Fibroblast of upper back skin (primary cell): ENCODE measurements around the gene PNPLA7.
"Not testable (repeated sequence)": the region's sequence is repeated elsewhere in the genome, so short reads cannot be mapped to it uniquely, and the experiment has no call there.

ENCODE experiments used
- DNase-seq: peaks from one replicate; pipeline ENCODE4 v3.0.0-alpha.2; 2013

Gene PNPLA7

DNA sequence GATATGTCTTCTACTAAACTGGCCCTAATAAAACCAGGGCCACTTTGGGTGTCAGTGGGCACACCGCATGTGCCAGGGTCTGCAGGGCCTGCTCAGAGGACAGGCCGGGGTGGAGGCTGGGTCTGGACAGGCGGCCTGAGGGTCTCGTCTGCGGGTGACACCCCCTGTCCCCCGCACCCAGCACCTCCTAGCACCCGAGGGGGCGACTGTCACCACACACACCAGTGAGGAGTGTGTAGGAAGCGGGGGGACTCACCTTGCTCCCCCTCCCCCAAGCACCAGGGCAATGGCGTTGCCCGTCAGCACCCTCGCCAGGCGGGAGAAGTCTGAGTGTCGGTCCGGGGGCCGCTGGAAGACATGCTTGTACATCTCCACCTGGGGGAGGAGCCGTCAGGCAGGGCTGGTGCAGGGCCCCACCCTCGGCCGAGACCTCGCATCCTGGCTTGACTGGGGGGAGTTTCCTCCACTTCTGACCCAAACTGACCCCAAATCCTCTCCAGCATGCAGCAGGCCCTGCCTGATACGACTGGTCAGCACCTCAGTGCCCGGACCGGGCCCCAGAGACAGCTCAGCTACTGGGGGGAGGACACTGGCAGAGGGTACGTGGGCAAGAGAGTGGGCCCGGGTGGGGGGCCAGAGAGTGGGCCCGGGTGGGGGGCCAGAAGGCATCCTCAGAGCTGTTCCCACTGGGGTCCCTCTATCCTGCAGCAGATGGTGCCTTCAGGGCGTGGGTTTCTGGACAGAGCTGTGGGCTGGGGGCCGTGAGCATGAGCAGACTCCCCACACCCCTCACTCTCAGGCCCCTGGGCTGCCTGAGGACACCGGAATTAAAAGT is 72.2 kb downstream of the PNPLA7 start:
- no peak for DNase-seq

DNA sequence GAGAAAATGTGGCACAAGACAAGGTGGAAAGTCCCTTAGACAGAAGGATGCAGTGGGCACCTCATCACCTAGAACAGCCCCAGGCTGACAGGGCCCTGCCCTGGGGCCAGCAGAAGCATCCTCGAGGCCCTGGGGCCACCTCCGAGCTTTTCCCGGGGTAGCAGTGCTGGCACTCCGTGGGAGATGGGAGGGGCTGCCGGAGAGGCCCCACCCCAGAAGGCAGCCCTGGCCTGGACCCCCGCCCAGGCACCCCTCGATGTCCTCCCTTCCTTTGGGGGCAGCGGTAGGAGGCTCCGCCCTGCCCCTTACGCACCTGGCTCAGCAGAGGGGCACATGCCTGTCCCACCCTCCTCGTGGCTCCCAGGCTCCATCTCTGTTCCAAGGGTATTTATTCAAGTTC is 73.3 kb downstream of the PNPLA7 start:
- no peak for DNase-seq

DNA sequence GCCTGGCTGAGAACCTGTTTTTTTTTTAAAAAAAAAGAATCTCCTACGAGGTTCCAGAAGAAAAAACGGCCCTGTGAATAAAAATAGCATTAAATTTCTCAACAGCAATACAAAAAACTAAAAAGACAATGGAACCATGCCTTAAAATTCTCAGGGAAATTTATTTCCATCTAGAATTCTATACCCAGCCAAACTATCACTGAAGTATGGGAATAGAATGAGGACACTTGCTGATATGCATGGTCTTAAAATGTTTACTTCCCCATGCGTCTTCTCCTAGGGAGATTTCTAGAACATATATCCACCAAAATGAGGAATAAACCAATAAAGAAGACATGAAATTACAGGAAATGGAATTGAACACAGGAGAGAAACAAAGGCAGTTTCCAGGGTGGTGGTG is 74.5 kb downstream of the PNPLA7 start:
- no peak for DNase-seq

DNA sequence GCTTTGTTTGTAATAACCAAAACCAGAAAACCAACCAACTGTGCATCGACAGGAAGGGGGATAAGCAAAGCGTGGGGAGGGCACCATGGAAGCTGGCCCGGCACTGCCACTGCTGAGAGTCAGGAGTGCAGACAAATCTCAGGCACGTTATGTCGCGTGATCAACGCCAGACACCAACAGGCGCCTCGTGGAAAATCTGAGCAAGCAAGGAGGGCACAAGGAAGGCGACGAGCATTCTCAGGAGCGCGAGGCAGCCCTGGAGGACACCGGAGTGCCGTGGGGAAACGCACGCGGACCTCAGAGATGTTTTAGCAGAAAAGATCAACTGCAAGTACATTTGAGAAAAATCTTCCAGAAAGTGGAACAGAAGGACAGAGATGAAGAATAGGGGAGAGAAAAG is 75.9 kb downstream of the PNPLA7 start:
- no peak for DNase-seq

DNA sequence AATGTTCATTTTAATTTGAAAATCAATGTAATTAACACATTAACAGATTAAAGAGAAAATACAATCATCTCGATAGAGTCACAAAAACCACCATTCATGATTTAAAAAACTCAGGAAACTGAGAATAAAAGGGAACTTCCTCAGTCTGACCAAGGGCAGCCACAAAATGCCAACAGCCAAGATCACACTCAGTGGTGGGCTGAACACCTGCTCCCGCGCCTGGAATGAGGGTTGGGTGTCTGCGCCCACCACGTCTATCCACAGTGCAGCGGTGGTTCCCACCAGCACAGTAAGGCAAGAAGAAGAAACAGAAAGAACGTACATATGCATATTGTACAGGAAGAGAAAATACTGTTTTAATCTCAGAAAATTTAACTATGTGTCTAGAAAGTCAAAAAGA is 79.4 kb downstream of the PNPLA7 start:
- DNase-seq: no peak

DNA sequence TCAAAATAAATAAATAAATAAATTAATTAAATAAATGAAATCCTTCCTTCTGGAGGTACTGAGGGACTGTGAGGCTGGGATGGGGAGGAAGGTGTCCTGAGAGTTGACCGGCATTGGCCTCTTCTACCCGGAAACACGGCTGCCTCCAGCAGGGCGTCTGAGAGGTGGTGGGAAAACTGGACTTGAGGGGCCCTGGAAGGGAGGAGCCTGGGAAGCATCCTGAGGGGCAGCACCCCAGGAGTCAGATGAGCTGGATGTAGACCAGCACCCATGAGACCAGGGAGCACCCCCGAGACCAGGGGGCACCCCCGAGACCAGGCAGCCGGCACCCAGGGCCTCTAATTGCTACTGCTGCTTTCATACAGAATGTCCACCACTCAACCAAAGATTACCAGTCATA is 82.3 kb downstream of the PNPLA7 start:
- DNase-seq: no peak

DNA sequence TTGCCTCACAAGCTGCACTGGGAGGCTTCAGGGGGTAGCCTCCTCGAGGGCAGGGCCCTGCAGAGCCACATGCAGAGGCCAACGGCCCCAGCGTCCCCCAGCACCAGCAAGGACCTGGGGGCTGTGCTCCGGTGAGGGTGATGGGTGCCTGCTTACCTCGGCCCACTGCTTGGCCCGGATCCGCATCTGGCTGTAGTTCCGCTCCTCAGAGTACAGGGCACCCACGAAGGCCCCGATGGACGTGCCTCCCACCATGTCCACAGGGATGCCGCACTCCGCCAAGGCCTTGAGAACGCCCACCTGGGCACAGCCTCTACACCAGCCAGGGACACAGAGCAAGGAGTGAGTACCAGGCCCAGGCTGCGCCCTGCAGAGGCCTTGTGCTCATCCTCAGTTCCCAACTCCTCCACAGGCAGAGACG is 83.0 kb downstream of the PNPLA7 start:
- DNase-seq: no peak

DNA sequence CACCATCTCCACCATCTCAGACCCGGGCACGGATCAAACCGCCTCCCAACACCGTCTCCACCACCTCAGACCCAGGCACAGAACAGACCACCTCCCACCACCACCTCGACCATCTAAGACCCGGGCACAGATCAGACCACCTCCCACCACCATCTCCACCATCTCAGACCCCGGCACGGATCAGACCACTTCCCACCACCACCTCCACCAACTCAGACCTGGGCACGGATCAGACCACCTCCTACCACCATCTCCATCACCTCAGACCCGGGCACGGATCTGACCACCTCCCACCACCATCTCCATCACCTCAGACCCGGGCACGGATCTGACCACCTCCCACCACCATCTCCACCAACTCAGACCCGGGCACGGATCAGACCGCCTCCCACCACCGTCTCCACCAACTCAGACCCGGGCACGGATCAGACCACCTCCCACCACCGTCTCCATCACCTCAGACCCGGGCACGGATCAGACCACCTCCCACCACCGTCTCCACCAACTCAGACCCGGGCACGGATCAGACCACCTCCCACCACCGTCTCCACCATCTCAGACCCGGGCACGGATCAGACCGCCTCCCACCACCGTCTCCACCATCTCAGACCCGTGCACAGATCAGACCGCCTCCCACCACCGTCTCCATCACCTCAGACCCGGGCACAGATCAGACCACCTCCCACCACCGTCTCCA is 83.7 kb downstream of the PNPLA7 start:
- not testable (repeated sequence) for DNase-seq

DNA sequence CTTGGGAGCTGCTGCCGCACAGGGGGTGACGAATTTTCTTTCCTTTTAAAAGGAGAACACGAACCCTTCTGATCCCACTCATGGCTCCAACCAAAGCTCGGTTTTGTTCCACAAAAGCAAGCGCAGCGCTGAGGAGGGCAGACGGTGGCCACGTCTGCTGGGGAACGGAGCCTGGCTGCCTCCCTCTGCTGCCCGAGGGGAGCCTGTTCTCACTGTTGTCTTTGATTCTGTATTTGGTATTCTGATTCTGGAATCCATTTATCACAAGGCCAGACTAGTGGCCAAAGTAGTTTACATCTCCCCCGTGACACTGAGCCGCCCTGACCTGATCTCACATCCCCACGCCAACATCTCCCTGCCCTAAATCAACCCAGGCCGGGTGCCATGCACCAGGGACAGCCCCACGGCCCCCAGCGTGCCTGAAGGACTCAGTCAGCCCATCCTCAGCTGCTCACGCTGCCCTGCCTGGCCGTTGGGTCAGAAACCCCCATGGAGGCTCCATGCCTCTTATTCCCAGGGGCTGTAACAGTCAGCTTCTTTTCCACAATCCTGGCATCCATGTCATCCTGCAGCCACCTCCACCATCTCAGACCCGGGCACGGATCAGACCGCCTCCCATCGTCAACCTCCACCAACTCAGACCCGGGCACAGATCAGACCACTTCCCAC is 84.3 kb downstream of the PNPLA7 start:
- DNase-seq: no peak

DNA sequence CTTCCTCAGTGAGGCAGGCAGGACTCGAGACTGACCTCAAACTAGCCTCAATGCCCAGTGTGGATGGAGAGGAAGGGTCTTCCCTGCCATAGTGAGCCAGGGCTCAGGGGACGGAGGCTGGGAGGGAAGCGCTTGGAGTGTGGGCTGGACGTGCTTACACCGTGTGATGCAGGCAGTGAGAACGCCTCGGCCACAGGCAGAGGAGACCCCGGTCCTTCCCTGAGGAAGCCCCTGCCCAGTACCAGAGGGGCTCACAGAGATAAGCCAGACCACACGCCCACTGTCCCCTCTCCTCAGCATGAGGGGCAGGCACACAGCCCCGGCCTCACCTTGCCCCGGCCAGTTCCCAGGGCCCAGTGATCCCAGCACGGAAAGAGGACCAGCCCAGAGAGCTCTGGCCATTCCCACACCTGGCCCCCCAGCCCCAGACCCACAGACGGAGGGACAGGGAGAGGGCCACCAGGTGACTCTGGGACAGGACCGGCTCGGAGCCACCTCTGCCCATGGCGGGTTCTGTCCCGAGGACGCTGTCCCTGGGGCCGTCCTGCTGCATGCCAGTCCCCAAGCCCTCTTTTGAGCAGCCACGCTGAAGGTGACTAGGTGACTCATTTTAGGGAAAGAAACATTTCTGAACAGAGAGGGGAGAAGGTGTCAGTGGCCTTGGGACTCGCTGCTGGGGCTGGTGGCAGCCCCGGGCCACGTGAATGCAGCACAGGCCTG is 85.0 kb downstream of the PNPLA7 start:
- DNase-seq: no peak

DNA sequence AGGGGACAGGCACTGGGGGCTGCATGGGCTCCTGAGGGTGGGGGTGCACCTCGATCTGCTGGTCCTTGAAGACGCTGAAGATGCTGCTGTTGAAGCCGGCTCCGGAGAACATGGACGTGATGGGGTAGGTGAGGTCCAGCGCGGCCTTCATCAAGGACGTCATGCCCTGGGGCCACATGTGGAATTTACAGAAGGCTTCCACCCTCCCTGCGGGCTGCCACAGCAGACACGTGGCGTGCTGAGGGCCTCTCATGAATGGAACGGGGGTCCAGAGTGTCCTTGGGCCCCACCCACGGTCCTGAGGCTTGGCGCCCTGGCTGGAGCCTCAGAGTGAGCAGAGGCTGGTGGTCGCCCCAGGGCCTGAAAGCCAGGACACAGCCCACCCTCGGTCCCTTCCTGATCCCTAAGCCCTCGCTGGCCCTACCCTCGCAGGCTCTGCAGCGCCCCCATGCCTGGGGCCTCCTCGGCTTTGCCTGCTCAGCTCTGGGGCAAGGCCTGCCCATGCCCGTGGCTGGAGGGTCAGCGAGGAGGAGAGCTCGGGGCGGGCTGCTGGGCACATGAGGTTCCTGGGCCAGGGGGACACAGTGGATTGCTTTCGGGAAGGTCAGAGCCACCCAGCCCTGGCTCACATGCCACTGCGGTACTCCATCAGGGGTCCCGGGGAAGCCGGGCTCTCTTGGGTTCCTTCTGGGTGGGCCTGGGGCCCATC is 85.8 kb downstream of the PNPLA7 start:
- no peak for DNase-seq

DNA sequence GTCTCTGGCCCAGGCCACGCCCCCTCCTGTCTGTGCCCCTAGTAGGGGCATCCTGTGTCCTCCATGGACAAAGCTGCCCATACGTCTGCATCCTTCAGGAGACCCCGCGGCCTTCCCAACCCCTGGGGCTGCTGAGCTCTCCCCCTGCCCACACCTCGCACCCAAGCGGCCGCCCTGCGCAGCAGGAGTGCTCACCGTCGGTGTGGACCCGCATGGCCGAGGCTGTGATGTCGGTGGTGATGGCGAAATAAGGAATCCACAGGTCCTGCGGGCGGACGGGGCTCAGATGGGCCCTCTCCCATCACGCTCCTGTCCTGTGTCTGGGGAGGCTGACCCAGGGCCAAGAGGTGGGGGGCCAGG is 86.3 kb downstream of the PNPLA7 start:
- no peak for DNase-seq

DNA sequence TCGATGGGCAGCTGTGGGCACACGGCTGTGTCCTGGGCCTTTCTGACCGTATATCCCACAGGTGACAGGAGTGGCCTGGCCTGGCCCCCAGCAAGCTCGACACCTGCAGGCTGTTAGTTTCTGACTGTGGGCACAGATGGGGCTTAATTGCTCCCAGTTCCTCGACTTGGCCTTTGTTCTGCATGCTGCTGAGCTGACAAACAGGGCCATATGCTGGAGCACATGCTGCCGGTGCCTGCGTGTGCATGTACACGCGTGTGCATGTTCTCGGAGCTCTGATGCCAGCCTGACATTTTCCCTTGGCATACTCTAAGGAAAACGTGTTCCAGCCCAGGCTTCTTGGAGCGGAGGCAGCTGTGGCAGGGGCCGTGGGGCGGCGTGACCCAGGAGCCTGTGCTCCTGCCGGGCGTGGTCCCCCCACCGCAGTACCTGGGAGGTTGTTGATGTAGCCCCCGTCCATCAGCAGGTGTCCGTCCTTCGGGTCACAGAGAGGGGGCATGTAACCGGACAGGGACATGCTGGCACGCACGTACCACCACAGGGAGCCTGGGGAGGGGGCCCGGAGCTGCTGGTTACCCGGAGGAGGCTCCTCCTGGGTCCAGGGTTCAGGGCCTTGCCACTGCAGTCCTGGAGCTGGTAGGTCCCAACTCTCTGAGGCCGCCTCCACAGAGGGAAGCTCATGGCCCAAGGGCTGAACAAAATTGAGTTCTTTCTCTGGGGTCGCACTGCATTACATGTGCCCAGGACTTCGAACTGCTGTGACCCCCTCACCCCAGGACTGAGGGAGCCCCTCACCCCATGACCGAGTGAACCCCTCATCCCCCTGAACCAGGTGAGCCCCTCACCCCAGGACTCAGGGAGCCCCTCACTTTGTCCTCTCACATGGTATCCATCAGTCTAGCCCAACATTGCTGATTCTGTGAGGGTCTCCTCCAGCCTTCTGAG is 86.9 kb downstream of the PNPLA7 start:
- DNase-seq: no peak

DNA sequence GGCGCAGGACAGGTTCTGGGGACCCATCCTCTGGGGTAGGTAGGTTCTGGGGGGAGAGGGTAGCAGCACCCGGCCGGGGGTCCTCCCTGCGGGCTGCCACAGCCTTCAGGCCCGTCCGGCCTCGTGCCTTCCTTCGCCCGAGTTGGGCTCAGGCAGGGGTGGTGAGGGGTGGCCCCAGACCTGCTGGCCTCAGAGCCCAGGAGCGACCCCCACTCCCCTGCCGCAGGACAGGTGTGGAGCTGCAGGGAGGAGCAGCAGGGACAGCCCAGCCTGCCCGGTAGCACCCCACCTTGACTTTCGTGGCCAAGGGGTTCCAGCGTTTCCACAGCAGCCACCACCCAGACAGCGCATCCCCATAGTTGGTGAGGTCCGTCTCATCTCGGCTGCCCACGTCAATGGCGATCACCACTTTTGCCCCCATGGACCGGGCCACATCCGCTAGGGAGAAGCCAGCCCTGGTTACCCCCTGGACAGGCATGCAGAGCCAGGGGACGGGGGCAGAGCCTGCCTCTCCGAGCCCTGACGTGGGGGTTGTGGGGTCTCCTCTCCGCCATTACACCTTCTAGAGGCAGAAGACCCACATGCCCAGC is 87.7 kb downstream of the PNPLA7 start:
- no peak for DNase-seq

DNA sequence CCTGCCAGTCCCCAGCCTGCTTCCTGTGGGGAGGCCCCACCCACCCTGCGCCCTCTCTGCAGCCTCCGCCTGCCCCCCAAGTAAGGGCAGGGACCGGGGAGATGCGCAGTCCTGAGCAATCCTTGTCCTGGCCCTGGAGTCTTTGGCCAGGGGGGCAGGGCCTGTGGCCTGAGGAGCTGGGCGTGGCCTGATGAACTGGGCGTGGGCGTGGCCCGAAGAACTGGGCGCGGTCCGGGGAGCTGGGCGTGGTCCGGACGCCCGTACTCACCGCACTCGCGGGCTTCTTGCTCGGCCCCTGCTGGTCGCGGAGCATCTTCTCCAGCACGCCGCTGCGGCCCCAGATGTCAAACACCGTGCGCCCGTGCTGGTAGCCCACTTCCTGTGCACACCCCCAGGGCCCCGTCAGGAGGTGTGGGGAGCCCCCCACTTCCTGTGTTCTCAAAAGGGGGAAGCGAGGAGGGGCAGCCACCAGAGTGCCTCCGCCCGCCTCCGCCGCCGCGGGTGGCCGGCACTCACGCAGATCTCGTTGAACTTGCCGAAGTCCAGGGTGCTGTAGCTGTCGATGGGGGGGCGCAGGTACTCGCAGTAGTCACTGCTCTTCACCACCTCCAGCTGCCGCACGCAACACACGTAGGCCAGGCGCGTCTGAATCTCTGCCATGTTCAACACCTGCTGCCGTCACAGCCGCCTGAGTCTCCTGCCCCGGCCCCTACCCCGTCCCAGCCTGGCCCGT is 88.4 kb downstream of the PNPLA7 start:
- DNase-seq: no peak

DNA sequence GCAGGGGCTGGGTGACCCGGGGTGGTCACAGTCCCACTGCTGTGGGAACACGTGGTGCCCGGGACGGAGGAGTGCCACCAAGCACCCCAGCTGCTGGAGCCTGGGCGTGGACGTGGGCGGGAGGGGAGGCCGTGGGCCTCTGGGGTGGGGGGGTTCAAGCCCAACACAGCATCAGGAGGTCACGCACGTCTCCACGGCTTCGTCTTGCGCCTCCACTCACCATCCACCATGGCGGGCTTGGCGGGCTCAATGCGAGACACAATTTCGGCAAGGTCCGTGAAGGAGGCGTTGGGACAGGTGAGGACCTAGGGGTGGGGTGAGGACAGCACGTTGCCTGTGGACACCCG is 88.9 kb downstream of the PNPLA7 start:
- no peak for DNase-seq

DNA sequence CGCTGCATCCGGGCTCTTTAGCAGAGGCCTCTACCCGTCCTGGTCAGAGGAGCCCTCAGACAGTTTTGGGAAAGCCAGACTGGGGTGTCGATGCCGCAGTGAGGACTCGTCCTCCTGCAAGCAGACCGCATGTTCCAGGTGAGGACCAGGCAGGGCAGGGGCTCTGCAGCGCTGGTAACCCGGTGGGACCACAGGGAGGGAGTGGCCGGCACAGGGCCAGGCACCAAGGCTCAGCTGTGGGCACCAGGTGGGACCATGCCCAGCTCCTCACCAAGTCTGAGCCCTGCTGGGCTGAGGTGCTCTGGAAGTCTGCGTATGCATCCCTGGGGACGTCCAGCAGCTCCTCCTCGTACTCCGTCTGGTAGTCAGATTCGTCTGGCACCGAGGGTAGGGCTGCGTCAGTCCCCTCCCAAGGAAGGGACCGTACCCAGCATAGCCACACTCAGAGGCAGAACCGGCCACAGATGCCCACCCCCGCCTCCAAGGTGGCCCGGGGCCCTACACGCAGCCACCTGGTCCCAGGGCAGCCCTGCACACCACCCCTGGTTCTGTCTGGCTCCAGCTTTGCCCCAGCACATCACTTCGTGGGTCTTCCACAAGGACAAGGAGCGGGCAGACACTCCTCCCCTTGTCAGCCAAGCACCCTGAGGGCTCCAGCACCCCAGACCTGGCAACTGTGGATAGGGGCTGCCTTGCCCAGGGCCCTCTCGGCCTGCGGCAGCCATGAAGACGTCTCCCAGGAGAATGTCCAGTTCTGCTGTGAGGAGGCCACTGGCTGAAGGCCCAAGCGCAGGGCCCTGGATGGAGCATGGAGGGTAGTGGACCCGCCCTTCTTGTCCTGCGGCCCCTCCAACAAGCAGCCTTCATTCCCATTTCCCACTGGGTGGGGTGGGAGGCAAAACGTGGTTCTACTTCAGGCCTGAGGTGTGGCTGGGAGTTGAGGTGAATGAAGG is 89.6 kb downstream of the PNPLA7 start:
- DNase-seq: no peak

DNA sequence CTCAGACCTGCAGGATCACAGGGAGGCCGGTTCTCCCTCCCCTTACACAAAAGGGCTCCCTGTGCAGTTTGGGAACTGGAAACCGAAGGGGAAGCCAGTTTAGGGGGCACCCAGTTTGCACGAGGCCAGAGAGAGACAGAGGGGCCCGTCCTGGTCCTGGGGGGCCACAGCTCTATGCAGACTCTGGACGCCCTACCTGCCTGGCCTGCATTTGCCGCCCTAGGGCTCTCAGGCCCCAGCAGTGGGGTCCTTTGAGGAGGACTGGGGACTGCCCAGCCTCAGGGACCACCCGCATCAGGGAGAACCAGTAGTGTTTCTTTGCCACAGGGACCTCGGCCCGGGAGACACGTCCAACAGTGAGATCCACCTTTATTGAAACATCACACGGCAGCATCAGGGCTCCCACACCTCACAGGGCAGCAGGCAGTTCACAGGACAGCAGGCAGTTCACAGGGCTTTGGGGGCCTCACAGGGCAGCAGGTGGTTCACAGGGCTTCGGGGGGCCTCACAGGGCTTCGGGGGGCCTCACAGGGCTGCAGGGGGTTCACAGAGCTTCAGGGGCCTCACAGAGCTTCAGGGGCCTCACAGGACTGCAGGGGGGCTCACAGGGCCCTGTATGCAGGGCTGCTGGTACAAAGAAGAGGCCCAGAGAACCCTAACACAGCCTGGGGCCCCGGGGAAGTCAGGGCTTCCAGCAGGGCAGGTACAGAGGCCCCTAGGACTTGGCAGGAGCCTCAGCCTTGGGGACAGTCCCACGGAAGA is 90.4 kb downstream of the PNPLA7 start:
- no peak for DNase-seq
